Measurements from ENCODE around the gene RNF175.

DNA sequence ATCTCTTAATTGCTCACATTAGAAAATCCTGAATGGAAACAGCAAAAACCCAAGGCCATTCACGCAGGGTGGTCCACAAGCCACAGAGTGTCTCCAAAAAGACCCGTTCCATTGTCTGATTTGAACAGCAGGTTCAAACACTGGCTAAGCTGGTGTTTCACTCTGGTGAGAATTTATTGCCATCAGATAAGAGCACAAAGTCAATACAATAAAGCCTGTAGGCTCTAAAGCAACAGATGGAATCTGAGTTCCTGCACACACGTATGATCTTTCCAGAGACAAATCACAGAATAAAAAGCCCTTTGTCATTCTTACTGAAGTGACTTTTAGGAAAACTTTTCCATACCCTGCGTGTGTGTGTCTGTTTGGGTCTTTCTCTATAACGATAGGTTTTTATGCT lies 34.2 kb upstream of the RNF175 start:
- no peak for TF ChIP-seq POLR2AphosphoS5 (IDR thresholded peaks at IDR 0.05; ENCODE audit: borderline replicate concordance, low read depth, low read length)
- no peak for TF ChIP-seq EZH2 (IDR thresholded peaks at IDR 0.05)

Data from SK-N-MC (cell line).